H54 (cell line): Measurements from ENCODE around the gene RIIAD1.
A peak's percentile ranks its signal among the peaks of the same experiment; 100 is the strongest.
"Not testable (repeated sequence)": the region's sequence is repeated elsewhere in the genome, so short reads cannot be mapped to it uniquely, and the experiment has no call there.

Experiments
- DNase-seq: peaks from one replicate; pipeline ENCODE4 v3.0.0; 2011; ENCODE audit warnings: low spot score, mixed read lengths; ENCODE audit not compliant: insufficient read length
- FAIRE-seq: peaks from 3 replicates; lab custom pipeline; 2011; peaks lifted over from hg19 to GRCh38; lab: Jason Lieb, UNC
- POLR2A ChIP-seq: IDR thresholded peaks from 2 replicates; pipeline ENCODE4 v1.6.1; 2011; ENCODE audit warnings: low read depth, mild to moderate bottlenecking, low read length

Gene RIIAD1

DNA sequence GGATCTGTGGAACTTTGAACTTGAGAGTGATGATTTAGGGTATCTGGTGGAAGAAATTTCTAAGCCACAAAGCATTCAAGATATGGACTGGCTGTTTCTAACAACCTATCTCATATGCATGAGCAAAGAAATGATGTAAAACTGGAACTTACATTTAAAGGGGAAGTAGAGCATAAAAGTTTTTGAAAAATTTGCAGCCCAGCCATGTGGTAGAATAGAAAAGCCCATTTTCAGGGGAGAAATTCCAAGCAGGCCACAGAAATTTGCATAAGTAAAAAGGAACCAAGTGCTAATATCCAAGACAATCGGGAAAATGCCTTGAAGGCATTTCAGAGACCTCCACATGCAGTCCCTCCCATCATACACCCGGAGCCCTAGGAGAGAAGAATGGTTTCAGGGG is 15.7 kb downstream of the RIIAD1 start:
- DNase-seq = no peak
- TF ChIP-seq POLR2A = no peak
- FAIRE-seq = no peak

DNA sequence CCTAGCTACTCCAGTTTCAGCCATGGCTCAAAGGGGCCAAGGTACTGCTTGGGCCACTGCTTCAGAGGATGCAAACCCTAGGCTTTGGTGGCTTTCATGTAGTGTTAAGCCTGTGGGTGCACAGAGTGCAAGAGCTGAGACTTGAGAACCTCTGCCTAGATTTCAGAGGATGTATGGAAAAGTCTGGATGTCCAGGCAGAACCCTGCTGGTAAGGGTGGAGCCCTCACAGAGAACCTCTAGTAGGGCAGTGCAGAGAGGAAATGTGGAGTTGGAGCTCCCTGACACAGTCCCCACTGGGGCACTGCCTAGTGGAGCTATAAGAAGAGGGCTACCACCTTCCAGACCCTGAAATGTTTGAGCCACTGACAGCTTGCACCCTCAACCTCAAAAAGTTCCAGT is 16.2 kb downstream of the RIIAD1 start:
- FAIRE-seq = no peak

GRCh38 chr1:151739590-151740355 is 18.5 kb downstream of the RIIAD1 start:
- DNase-seq (no peak), FAIRE-seq (no peak)
- no peak for TF ChIP-seq POLR2A

More for the DNA sequence above, 16.2 kb downstream of the RIIAD1 start:
- TF ChIP-seq POLR2A = no peak
- no peak for DNase-seq

GRCh38 chr1:151741516-151741915 is 20.2 kb downstream of the RIIAD1 start:
- DNase-seq (no peak), FAIRE-seq (no peak)
- TF ChIP-seq POLR2A = no peak

DNA sequence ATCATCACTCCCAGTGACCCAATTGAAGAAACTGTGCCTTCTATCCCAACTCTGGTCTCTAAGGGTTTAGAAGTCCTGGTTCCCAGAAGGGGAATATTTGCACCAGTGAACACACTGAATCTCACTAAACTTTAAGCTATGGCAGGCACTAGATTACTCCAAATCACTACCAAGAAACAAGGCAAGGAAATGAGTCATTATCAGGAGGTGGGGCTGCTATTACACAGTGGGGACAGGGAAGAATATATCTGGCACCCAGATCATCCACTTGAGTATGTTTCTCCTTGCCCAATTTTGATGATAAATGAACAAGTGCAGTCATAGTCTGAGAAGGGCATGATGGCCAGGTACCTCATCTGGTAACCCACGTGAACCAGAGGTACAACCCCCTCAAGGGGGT is 35.0 kb downstream of the RIIAD1 start:
- TF ChIP-seq POLR2A = no peak
- FAIRE-seq = no peak

GRCh38 chr1:151759241-151759640 is 37.9 kb downstream of the RIIAD1 start:
- TF ChIP-seq POLR2A = no peak
- FAIRE-seq (no peak), DNase-seq (no peak)

More for the DNA sequence above, 35.0 kb downstream of the RIIAD1 start:
- peak; percentile 81 for DNase-seq

DNA sequence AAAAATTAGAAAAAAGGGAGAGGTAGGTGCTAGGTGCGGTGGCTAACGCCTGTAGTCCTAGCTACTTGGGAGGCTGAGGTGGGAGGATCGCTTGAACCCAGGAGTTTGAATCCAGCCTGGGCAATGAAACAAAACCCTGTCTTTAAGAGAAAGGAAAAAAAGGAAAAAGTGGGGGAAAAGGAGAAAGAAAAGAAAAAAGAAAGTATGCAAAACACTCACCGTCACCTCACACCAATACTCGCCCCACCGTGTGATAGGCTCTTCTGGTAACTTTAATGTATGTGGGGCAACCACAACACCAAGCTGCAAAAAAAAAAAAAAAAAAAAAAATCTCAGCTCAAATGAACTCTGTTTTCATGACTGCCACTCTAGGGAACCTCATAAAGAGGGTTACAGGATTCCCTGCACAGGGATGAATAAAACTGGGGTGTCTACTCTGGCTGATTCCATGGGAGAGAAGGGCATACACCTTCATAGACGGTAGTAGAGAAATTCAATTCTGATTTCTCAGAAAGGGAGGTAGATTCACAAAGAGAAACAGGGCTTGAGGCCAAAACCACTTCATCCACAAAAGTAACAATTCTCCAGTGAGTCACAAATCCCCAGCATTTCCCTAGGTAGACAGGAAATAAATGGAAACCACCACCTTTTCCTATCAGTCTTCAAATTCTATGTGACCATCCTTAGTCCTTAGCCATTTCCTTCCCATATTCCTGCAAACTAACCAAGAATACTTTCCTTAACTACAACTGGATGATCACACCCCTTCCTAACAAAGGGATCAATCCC is 39.5 kb downstream of the RIIAD1 start:
- no peak for TF ChIP-seq POLR2A
- DNase-seq = no peak
- no peak for FAIRE-seq

GRCh38 chr1:151762941-151763921 is 41.9 kb downstream of the RIIAD1 start, which contains the start of gene MRPL9:
TSS of gene MRPL9 (minus strand) at chr1:151763496. CDS start at chr1:151763479, 17 bp downstream.
- TF ChIP-seq POLR2A = peak; percentile 81
- DNase-seq (peak; percentile 98), FAIRE-seq (no peak)

- DNase-seq (no peak), FAIRE-seq (no peak)
- no peak for TF ChIP-seq POLR2A
Observed at GRCh38 chr1:151763990-151764389, 42.7 kb downstream of the RIIAD1 start.

DNA sequence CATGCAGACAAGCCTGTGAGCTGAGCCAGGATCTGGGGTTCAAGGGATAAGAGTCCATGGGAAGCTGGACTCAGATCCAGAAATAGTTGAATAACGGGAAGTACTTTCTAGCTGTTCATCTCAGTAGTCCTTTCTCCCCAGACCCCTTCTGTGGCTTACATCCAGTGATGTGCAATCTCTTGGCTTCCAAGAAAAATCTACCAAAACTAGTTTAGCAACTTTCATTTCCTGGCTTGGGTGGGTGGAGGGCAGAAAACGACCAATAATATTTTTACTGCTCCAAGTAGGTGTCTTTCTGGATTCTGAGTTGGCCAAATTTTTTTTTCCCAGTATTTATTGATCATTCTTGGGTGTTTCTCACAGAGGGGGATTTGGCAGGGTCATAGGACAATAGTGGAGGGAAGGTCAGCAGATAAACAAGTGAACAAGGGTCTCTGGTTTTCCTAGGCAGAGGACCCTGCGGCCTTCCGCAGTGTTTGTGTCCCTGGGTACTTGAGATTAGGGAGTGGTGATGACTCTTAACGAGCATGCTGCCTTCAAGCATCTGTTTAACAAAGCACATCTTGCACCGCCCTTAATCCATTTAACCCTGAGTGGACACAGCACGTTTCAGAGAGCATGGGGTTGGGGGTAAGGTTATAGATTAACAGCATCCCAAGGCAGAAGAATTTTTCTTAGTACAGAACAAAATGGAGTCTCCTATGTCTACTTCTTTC is 47.2 kb downstream of the RIIAD1 start:
- FAIRE-seq, DNase-seq: not testable (repeated sequence)

GRCh38 chr1:151769270-151769669 is 47.9 kb downstream of the RIIAD1 start:
- DNase-seq, FAIRE-seq: not testable (repeated sequence)

- FAIRE-seq = peak; percentile 86
- no peak for TF ChIP-seq POLR2A
- peak; percentile 99 for DNase-seq
Observed at GRCh38 chr1:151773702-151774101, 52.4 kb downstream of the RIIAD1 start.
